PFSK-1 (cell line): ENCODE results near the gene SERHL2.
A peak's percentile ranks its signal among the peaks of the same experiment; 100 is the strongest.

Experiments used
- POLR2AphosphoS5 ChIP-seq: IDR thresholded peaks from 2 replicates; pipeline ENCODE4 v1.6.1; 2012; ENCODE audit warnings: low read depth, mild to moderate bottlenecking, control low read depth, low read length, moderate library complexity
- SIN3A ChIP-seq: IDR thresholded peaks from 2 replicates; pipeline ENCODE4 v1.6.1; 2012; ENCODE audit warnings: mild to moderate bottlenecking, low read length, moderate library complexity, borderline replicate concordance; ENCODE audit not compliant: insufficient read depth
- TF ChIP-seq, protein P1 (sequence below), 2 experiments: IDR thresholded peaks; 2 replicates each; pipeline versions ENCODE4 v1.6.1 to v1.8.0; 2011 to 2012; ENCODE audit warnings: low read depth in 2 of 2, low read length in 2 of 2, control low read depth in 1 of 2, inconsistent platforms in 1 of 2, mild to moderate bottlenecking in 1 of 2, moderate library complexity in 1 of 2; ENCODE audit not compliant: insufficient read depth in 1 of 2

DNA sequence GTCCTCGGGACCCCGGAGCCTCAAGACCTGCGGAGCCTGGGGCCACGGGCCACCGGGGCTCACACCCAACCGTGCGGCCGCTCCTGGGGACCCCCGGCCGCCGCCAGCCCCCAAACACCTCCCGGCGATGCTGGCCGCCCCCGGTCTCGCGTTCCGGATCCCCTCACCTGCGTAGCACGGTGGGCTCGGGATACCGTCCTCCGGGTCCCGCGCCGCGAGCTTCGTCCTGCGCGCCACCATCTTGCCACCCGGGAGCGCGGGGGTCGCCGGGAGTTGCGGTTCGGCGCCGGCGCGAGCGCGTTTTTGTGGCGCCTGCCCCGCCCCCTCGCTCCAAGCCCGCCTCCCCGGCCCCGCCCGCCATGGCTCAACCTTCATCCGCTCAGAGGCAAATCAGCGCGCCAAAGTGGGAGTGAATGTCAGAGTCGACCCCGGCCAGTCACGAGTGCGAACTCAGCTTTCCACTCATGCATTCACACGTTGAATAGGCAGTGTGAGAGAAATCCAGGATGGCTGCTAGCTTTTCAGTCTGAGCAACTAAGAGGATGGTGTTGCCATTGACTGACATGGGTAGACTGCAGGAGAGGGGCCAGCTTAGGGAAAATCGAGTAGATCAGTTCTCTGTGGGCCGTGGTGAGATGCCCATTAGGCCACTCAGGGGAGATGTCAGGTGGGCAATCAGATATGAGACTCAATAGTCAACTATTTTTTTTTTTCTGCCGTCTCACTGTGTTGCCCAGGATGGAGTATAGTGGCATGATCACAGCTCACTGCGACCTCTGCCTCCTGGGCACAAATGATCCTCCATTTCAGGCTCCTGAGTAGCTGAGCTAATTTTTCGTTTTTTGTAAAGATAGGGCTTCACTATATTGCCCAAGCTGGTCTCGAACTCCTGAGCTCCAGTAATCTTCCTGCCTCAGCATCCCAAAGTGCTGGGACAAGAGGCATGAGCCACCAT is 28.3 kb downstream of the SERHL2 start:
- TF ChIP-seq SIN3A (no peak), POLR2AphosphoS5 (peak; percentile 83)
- TF ChIP-seq, protein P1, sequence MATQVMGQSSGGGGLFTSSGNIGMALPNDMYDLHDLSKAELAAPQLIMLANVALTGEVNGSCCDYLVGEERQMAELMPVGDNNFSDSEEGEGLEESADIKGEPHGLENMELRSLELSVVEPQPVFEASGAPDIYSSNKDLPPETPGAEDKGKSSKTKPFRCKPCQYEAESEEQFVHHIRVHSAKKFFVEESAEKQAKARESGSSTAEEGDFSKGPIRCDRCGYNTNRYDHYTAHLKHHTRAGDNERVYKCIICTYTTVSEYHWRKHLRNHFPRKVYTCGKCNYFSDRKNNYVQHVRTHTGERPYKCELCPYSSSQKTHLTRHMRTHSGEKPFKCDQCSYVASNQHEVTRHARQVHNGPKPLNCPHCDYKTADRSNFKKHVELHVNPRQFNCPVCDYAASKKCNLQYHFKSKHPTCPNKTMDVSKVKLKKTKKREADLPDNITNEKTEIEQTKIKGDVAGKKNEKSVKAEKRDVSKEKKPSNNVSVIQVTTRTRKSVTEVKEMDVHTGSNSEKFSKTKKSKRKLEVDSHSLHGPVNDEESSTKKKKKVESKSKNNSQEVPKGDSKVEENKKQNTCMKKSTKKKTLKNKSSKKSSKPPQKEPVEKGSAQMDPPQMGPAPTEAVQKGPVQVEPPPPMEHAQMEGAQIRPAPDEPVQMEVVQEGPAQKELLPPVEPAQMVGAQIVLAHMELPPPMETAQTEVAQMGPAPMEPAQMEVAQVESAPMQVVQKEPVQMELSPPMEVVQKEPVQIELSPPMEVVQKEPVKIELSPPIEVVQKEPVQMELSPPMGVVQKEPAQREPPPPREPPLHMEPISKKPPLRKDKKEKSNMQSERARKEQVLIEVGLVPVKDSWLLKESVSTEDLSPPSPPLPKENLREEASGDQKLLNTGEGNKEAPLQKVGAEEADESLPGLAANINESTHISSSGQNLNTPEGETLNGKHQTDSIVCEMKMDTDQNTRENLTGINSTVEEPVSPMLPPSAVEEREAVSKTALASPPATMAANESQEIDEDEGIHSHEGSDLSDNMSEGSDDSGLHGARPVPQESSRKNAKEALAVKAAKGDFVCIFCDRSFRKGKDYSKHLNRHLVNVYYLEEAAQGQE (IDR thresholded peaks at IDR 0.05; ENCODE audit: insufficient read depth in 1 of 2, low read depth in 2 of 2, low read length in 2 of 2), result no peak
